OCI-LY7 (cell line): ENCODE results near the gene ARHGEF26.

Experiments
- EZH2phosphoT487 ChIP-seq: fragments of 200-600 bp; sonication (generic); IDR thresholded peaks from 2 replicates; pipeline ENCODE4 v1.6.1; 2018; ENCODE audit warnings: low read depth, borderline replicate concordance, mild to moderate bottlenecking, mixed run types, antibody characterized with exemption, low read length, moderate library complexity, mixed read lengths
- TF ChIP-seq, protein P1 (sequence below): fragments of 200-600 bp; sonication (generic); conservative IDR thresholded peaks from 2 replicates; pipeline ENCODE4 v1.5.1; 2014; ENCODE audit warnings: mild to moderate bottlenecking, antibody characterized with exemption, low read length, moderate library complexity, mixed read lengths

GRCh38 chr3:154144825-154145465, 23.8 kb downstream of the ARHGEF26 start:
- TF ChIP-seq, protein P1, sequence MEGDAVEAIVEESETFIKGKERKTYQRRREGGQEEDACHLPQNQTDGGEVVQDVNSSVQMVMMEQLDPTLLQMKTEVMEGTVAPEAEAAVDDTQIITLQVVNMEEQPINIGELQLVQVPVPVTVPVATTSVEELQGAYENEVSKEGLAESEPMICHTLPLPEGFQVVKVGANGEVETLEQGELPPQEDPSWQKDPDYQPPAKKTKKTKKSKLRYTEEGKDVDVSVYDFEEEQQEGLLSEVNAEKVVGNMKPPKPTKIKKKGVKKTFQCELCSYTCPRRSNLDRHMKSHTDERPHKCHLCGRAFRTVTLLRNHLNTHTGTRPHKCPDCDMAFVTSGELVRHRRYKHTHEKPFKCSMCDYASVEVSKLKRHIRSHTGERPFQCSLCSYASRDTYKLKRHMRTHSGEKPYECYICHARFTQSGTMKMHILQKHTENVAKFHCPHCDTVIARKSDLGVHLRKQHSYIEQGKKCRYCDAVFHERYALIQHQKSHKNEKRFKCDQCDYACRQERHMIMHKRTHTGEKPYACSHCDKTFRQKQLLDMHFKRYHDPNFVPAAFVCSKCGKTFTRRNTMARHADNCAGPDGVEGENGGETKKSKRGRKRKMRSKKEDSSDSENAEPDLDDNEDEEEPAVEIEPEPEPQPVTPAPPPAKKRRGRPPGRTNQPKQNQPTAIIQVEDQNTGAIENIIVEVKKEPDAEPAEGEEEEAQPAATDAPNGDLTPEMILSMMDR: no peak
- TF ChIP-seq EZH2phosphoT487: no peak
